Measurements from ENCODE around the gene CCKAR. TPM values are rescaled to one million over a fixed set of nuclear protein-coding genes. Genes with fewer than 3 reads are reported as not detected.

CCKAR gene
- total RNA-seq, 4 donors from 2014 or later: not detected

GRCh38 chr4:26466578-26467270 is 23.6 kb downstream of the CCKAR start:
- Histone ChIP-seq H3K36me3 (no peaks in the 10 kb centered on the region), H3K27me3 (no peaks in the 10 kb centered on the region), H3K4me1 (no peaks in the 10 kb centered on the region), H3K9me3 (peaks cover 0 to 4% (median 0%) of the 10 kb centered on the region in 4 donors), H3K4me3 (no peak overlapping the region), H3K27ac (no peak overlapping the region)
- 81 to 83% methylated on average over 10 of the region's 10 CpGs for WGBS, 2 donors
- no peak for DNase-seq (ENCODE audit: low spot score in 2 of 2)
- TF ChIP-seq POLR2A (IDR thresholded peaks at IDR 0.05) (no peak), CTCF (IDR thresholded peaks at IDR 0.05) (no peak), EP300 (IDR thresholded peaks at IDR 0.05) (no peak)

GRCh38 chr4:26464420-26465095 is 25.7 kb downstream of the CCKAR start:
- H3K27ac ChIP-seq: no peak overlapping the region
- H3K9me3 ChIP-seq: peaks cover 0 to 4% (median 0%) of the 10 kb centered on the region in 4 donors
- no peak for TF ChIP-seq EP300 (IDR thresholded peaks at IDR 0.05)
- no peak for TF ChIP-seq CTCF (IDR thresholded peaks at IDR 0.05)
- no peak for TF ChIP-seq POLR2A (IDR thresholded peaks at IDR 0.05)
- no peaks in the 10 kb centered on the region for H3K27me3 ChIP-seq
- no peaks in the 10 kb centered on the region for H3K36me3 ChIP-seq
- no peak for DNase-seq (ENCODE audit: low spot score in 2 of 2)
- WGBS, 2 donors: 92 to 94% methylated on average over 14 of the region's 14 CpGs
- H3K4me1 ChIP-seq: no peaks in the 10 kb centered on the region
- H3K4me3 ChIP-seq: no peak overlapping the region

GRCh38 chr4:26463386-26463785 is 26.9 kb downstream of the CCKAR start:
- no peak for DNase-seq (ENCODE audit: low spot score in 2 of 2)
- 85 to 95% methylated on average over 2 of the region's 2 CpGs for WGBS, 2 donors
- Histone ChIP-seq H3K4me3 (no peak overlapping the region), H3K4me1 (no peaks in the 10 kb centered on the region), H3K27ac (no peak overlapping the region), H3K36me3 (no peaks in the 10 kb centered on the region), H3K27me3 (no peaks in the 10 kb centered on the region), H3K9me3 (peaks cover 0 to 4% (median 0%) of the 10 kb centered on the region in 4 donors)
- TF ChIP-seq EP300 (IDR thresholded peaks at IDR 0.05) (no peak), CTCF (IDR thresholded peaks at IDR 0.05) (no peak), POLR2A (IDR thresholded peaks at IDR 0.05) (no peak)

GRCh38 chr4:26462874-26463273 is 27.4 kb downstream of the CCKAR start:
- H3K4me1 ChIP-seq: no peaks in the 10 kb centered on the region

More at GRCh38 chr4:26462874-26463273, 27.4 kb downstream of the CCKAR start:
- H3K27me3 ChIP-seq: no peaks in the 10 kb centered on the region
- no peak for TF ChIP-seq CTCF (IDR thresholded peaks at IDR 0.05)
- no peak for TF ChIP-seq POLR2A (IDR thresholded peaks at IDR 0.05)
- no peak for TF ChIP-seq EP300 (IDR thresholded peaks at IDR 0.05)
- H3K27ac ChIP-seq: no peak overlapping the region
- no peak for DNase-seq (ENCODE audit: low spot score in 2 of 2)
- WGBS, 2 donors: 71 to 76% methylated on average over 2 of the region's 2 CpGs
- peaks cover 0 to 4% (median 0%) of the 10 kb centered on the region in 4 donors for H3K9me3 ChIP-seq
- no peaks in the 10 kb centered on the region for H3K36me3 ChIP-seq
- no peak overlapping the region for H3K4me3 ChIP-seq
